Measurements from ENCODE around the gene SLC35B4. TPM values are rescaled to one million over a fixed set of nuclear protein-coding genes. Genes with fewer than 3 reads are reported as not detected.

SLC35B4 gene
- total and polyA plus RNA-seq, 4 donors, result 3.6 to 25.7 (median 10.5) TPM

DNA sequence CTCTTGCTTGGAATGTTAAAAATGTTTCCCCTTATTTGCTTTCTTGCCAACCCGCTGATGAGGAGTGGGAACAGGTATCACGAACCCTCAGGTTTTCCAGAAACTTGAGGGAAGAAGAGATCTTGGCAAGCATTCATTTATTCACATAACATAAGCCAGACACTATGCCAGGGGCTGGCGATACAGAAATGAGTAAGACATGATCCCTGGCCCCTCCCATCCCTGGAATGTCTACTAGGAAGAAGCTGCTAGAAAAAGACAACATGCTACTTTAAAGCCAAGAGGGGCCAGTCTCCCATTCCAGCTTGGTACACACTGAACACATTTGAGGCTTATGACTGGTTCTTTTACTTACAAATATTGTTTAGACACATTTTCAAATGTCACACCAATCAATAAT, 26.4 kb downstream of the SLC35B4 start:
- 76 to 93% methylated on average over 3 of the region's 3 CpGs for WGBS, 2 donors
- H3K36me3 ChIP-seq (ENCODE audit: control insufficient read depth in 4 of 4, insufficient read depth in 4 of 4, low read length in 4 of 4), result peaks cover 4 to 11% (median 8%) of the 10 kb centered on the region in 4 donors
- no peak overlapping the region for H3K27ac ChIP-seq (ENCODE audit: low read depth in 1 of 2, low read length in 1 of 2)
- peaks cover 0 to 21% (median 6%) of the 10 kb centered on the region in 5 donors for H3K4me1 ChIP-seq (ENCODE audit: control insufficient read depth in 5 of 5, insufficient read depth in 5 of 5, low read length in 5 of 5)
- DNase-seq, result no peak
- H3K9me3 ChIP-seq (ENCODE audit: control insufficient read depth in 4 of 4, insufficient read depth in 3 of 4, low read length in 3 of 4), result no peaks in the 10 kb centered on the region
- H3K4me3 ChIP-seq, result no peak overlapping the region
- ATAC-seq (ENCODE audit: insufficient read depth, low FRiP score), result no peak
- no peaks in the 10 kb centered on the region for H3K27me3 ChIP-seq (ENCODE audit: control insufficient read depth in 3 of 3, insufficient read depth in 3 of 3, low read length in 2 of 3)
- TF ChIP-seq, protein P1, sequence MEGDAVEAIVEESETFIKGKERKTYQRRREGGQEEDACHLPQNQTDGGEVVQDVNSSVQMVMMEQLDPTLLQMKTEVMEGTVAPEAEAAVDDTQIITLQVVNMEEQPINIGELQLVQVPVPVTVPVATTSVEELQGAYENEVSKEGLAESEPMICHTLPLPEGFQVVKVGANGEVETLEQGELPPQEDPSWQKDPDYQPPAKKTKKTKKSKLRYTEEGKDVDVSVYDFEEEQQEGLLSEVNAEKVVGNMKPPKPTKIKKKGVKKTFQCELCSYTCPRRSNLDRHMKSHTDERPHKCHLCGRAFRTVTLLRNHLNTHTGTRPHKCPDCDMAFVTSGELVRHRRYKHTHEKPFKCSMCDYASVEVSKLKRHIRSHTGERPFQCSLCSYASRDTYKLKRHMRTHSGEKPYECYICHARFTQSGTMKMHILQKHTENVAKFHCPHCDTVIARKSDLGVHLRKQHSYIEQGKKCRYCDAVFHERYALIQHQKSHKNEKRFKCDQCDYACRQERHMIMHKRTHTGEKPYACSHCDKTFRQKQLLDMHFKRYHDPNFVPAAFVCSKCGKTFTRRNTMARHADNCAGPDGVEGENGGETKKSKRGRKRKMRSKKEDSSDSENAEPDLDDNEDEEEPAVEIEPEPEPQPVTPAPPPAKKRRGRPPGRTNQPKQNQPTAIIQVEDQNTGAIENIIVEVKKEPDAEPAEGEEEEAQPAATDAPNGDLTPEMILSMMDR (IDR thresholded peaks at IDR 0.05; ENCODE audit: control extremely low read depth, extremely low read depth), result no peak
- no peak overlapping the region for H3K9ac ChIP-seq (ENCODE audit: insufficient read depth in 1 of 2, low read length in 2 of 2)

GRCh38 chr7:134289841-134290240, 26.9 kb downstream of the SLC35B4 start:
- no peaks in the 10 kb centered on the region for H3K27me3 ChIP-seq (ENCODE audit: control insufficient read depth in 3 of 3, insufficient read depth in 3 of 3, low read length in 2 of 3)
- DNase-seq, result no peak
- ATAC-seq (ENCODE audit: insufficient read depth, low FRiP score), result no peak
- no peak overlapping the region for H3K4me3 ChIP-seq
- H3K4me1 ChIP-seq (ENCODE audit: control insufficient read depth in 5 of 5, insufficient read depth in 5 of 5, low read length in 5 of 5), result peaks cover 0 to 21% (median 6%) of the 10 kb centered on the region in 5 donors
- H3K36me3 ChIP-seq (ENCODE audit: control insufficient read depth in 4 of 4, insufficient read depth in 4 of 4, low read length in 4 of 4), result peaks cover 0 to 7% (median 5%) of the 10 kb centered on the region in 4 donors
- H3K9me3 ChIP-seq (ENCODE audit: control insufficient read depth in 4 of 4, insufficient read depth in 3 of 4, low read length in 3 of 4), result no peaks in the 10 kb centered on the region
- TF ChIP-seq, protein P1 (IDR thresholded peaks at IDR 0.05; ENCODE audit: control extremely low read depth, extremely low read depth), result no peak
- no peak overlapping the region for H3K9ac ChIP-seq (ENCODE audit: insufficient read depth in 1 of 2, low read length in 2 of 2)
- no peak overlapping the region for H3K27ac ChIP-seq (ENCODE audit: low read depth in 1 of 2, low read length in 1 of 2)
- 75 to 91% methylated on average over 2 of the region's 2 CpGs for WGBS, 2 donors

DNA sequence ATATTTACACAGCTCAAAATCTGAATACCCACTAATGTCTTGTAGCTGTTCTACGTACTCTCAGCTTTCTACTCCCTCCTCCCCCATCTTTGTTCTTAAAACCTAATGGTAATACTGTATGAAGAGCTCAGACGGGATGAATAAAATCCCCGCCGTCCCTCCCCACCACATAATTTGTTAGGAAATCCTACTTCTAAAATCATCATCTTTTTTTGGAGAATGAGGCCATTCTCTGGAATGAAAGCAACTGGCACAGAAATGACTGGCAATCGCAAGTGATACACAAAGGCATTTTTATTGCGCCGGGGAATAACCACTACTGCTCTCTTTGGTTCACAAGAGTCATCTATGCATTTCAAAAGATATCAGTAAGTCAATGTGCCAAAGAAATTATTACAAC, 27.3 kb downstream of the SLC35B4 start:
- H3K27ac ChIP-seq (ENCODE audit: low read depth in 1 of 2, low read length in 1 of 2), result no peak overlapping the region
- no peak overlapping the region for H3K4me3 ChIP-seq
- TF ChIP-seq, protein P1 (IDR thresholded peaks at IDR 0.05; ENCODE audit: control extremely low read depth, extremely low read depth), result no peak
- 68 to 85% methylated on average over 7 of the region's 7 CpGs for WGBS, 2 donors
- no peaks in the 10 kb centered on the region for H3K27me3 ChIP-seq (ENCODE audit: control insufficient read depth in 3 of 3, insufficient read depth in 3 of 3, low read length in 2 of 3)
- peaks cover 0 to 21% (median 6%) of the 10 kb centered on the region in 5 donors for H3K4me1 ChIP-seq (ENCODE audit: control insufficient read depth in 5 of 5, insufficient read depth in 5 of 5, low read length in 5 of 5)
- H3K9ac ChIP-seq (ENCODE audit: insufficient read depth in 1 of 2, low read length in 2 of 2), result no peak overlapping the region
- no peak for ATAC-seq (ENCODE audit: insufficient read depth, low FRiP score)
- peaks cover 0 to 7% (median 2%) of the 10 kb centered on the region in 4 donors for H3K36me3 ChIP-seq (ENCODE audit: control insufficient read depth in 4 of 4, insufficient read depth in 4 of 4, low read length in 4 of 4)
- peak in 1 of 3 donors; percentile 26 for DNase-seq
- no peaks in the 10 kb centered on the region for H3K9me3 ChIP-seq (ENCODE audit: control insufficient read depth in 4 of 4, insufficient read depth in 3 of 4, low read length in 3 of 4)

All from lung (tissue), 12 donors.